T-helper 2 cell treated with Interferon-gamma antibody and Interleukin-4, amounts not matched to agents 5 μg/mL and 100 μg/mL, for 36 hours (primary cell): ENCODE results near the gene PROX1.

Source experiments
- DNase-seq: peaks from one replicate; pipeline ENCODE4 v3.0.0; 2021; ENCODE audit warnings: low spot score
- H3K27ac Mint-ChIP-seq: one replicate; pipeline ENCODE4 v1.8.0; 2021; ENCODE audit warnings: mild to moderate bottlenecking, mixed read lengths
- H3K27me3 Mint-ChIP-seq: one replicate; pipeline ENCODE4 v1.8.0; 2021; ENCODE audit warnings: low read depth, mixed read lengths
- H3K36me3 Mint-ChIP-seq: one replicate; pipeline ENCODE4 v1.8.0; 2021; ENCODE audit warnings: low read depth, mixed read lengths
- H3K4me1 Mint-ChIP-seq: one replicate; pipeline ENCODE4 v1.8.0; 2021; ENCODE audit warnings: low read depth, mixed read lengths
- H3K4me3 Mint-ChIP-seq: one replicate; pipeline ENCODE4 v1.8.0; 2022; ENCODE audit warnings: mild to moderate bottlenecking, moderate library complexity, mixed read lengths
- H3K9me3 Mint-ChIP-seq: one replicate; pipeline ENCODE4 v1.8.0; 2021; ENCODE audit warnings: mixed read lengths

PROX1 gene

GRCh38 chr1:214028649-214029406 is 41.1 kb downstream of the PROX1 start:
- H3K27ac Mint-ChIP-seq = no peak overlapping the region
- H3K36me3 Mint-ChIP-seq = no peaks in the 10 kb centered on the region
- no peaks in the 10 kb centered on the region for H3K9me3 Mint-ChIP-seq
- no peaks in the 10 kb centered on the region for H3K4me1 Mint-ChIP-seq
- peaks cover 16% of the 10 kb centered on the region for H3K27me3 Mint-ChIP-seq
- no peak for DNase-seq
- no peak overlapping the region for H3K4me3 Mint-ChIP-seq

- Mint-ChIP-seq H3K36me3 (no peaks in the 10 kb centered on the region), H3K27me3 (peaks cover 16% of the 10 kb centered on the region), H3K4me1 (no peaks in the 10 kb centered on the region), H3K27ac (no peak overlapping the region), H3K9me3 (no peaks in the 10 kb centered on the region), H3K4me3 (no peak overlapping the region)
- no peak for DNase-seq
Observed at GRCh38 chr1:214029796-214030195, 42.0 kb downstream of the PROX1 start.

GRCh38 chr1:214031267-214031650 is 43.5 kb downstream of the PROX1 start:
- peaks cover 16% of the 10 kb centered on the region for H3K27me3 Mint-ChIP-seq
- no peaks in the 10 kb centered on the region for H3K9me3 Mint-ChIP-seq
- DNase-seq = no peak
- H3K27ac Mint-ChIP-seq = no peak overlapping the region
- no peak overlapping the region for H3K4me3 Mint-ChIP-seq
- H3K4me1 Mint-ChIP-seq = no peaks in the 10 kb centered on the region
- no peaks in the 10 kb centered on the region for H3K36me3 Mint-ChIP-seq

GRCh38 chr1:214037468-214037867 is 49.7 kb downstream of the PROX1 start:
- no peaks in the 10 kb centered on the region for H3K4me1 Mint-ChIP-seq
- no peaks in the 10 kb centered on the region for H3K36me3 Mint-ChIP-seq
- DNase-seq = no peak
- no peak overlapping the region for H3K4me3 Mint-ChIP-seq
- no peaks in the 10 kb centered on the region for H3K9me3 Mint-ChIP-seq
- peaks cover 9% of the 10 kb centered on the region for H3K27me3 Mint-ChIP-seq
- no peak overlapping the region for H3K27ac Mint-ChIP-seq

- Mint-ChIP-seq H3K36me3 (no peaks in the 10 kb centered on the region), H3K27me3 (peaks cover 9% of the 10 kb centered on the region), H3K4me3 (no peak overlapping the region)
Observed at GRCh38 chr1:214039394-214040018, 51.7 kb downstream of the PROX1 start.

GRCh38 chr1:214043167-214043566 is 55.4 kb downstream of the PROX1 start:
- H3K27me3 Mint-ChIP-seq = peaks cover 1% of the 10 kb centered on the region
- H3K36me3 Mint-ChIP-seq = no peaks in the 10 kb centered on the region
- no peaks in the 10 kb centered on the region for H3K4me1 Mint-ChIP-seq
- H3K9me3 Mint-ChIP-seq = no peaks in the 10 kb centered on the region
- no peak for DNase-seq
- no peak overlapping the region for H3K4me3 Mint-ChIP-seq
- H3K27ac Mint-ChIP-seq = no peak overlapping the region

More at GRCh38 chr1:214039394-214040018, 51.7 kb downstream of the PROX1 start:
- H3K27ac Mint-ChIP-seq = no peak overlapping the region
- no peak for DNase-seq
- no peaks in the 10 kb centered on the region for H3K4me1 Mint-ChIP-seq
- no peaks in the 10 kb centered on the region for H3K9me3 Mint-ChIP-seq

GRCh38 chr1:214044438-214045214 is 56.9 kb downstream of the PROX1 start:
- H3K4me1 Mint-ChIP-seq = no peaks in the 10 kb centered on the region
- H3K36me3 Mint-ChIP-seq = no peaks in the 10 kb centered on the region
- peaks cover 1% of the 10 kb centered on the region for H3K27me3 Mint-ChIP-seq
- DNase-seq = no peak
- H3K27ac Mint-ChIP-seq = no peak overlapping the region
- no peaks in the 10 kb centered on the region for H3K9me3 Mint-ChIP-seq
- H3K4me3 Mint-ChIP-seq = no peak overlapping the region

GRCh38 chr1:214050513-214051401 is 63.0 kb downstream of the PROX1 start:
- no peak overlapping the region for H3K4me3 Mint-ChIP-seq
- no peaks in the 10 kb centered on the region for H3K4me1 Mint-ChIP-seq
- H3K27me3 Mint-ChIP-seq = no peaks in the 10 kb centered on the region
- H3K9me3 Mint-ChIP-seq = no peaks in the 10 kb centered on the region
- DNase-seq = no peak
- H3K27ac Mint-ChIP-seq = no peak overlapping the region
- no peaks in the 10 kb centered on the region for H3K36me3 Mint-ChIP-seq

GRCh38 chr1:214051786-214052185 is 64.0 kb downstream of the PROX1 start:
- no peaks in the 10 kb centered on the region for H3K4me1 Mint-ChIP-seq
- H3K4me3 Mint-ChIP-seq = no peak overlapping the region
- no peaks in the 10 kb centered on the region for H3K27me3 Mint-ChIP-seq
- H3K9me3 Mint-ChIP-seq = no peaks in the 10 kb centered on the region
- H3K36me3 Mint-ChIP-seq = no peaks in the 10 kb centered on the region
- DNase-seq = no peak
- no peak overlapping the region for H3K27ac Mint-ChIP-seq

- no peaks in the 10 kb centered on the region for H3K9me3 Mint-ChIP-seq
Observed at GRCh38 chr1:214058076-214058475, 70.3 kb downstream of the PROX1 start.

GRCh38 chr1:214066190-214066589 is 78.4 kb downstream of the PROX1 start:
- no peaks in the 10 kb centered on the region for H3K27me3 Mint-ChIP-seq
- no peak overlapping the region for H3K27ac Mint-ChIP-seq
- DNase-seq = no peak
- no peaks in the 10 kb centered on the region for H3K36me3 Mint-ChIP-seq
- no peaks in the 10 kb centered on the region for H3K9me3 Mint-ChIP-seq
- no peak overlapping the region for H3K4me3 Mint-ChIP-seq
- H3K4me1 Mint-ChIP-seq = no peaks in the 10 kb centered on the region

More at GRCh38 chr1:214058076-214058475, 70.3 kb downstream of the PROX1 start:
- Mint-ChIP-seq H3K27ac (no peak overlapping the region), H3K36me3 (no peaks in the 10 kb centered on the region), H3K4me1 (no peaks in the 10 kb centered on the region), H3K27me3 (no peaks in the 10 kb centered on the region), H3K4me3 (no peak overlapping the region)
- no peak for DNase-seq

GRCh38 chr1:214066936-214067335 is 79.2 kb downstream of the PROX1 start:
- H3K27ac Mint-ChIP-seq = no peak overlapping the region
- no peaks in the 10 kb centered on the region for H3K4me1 Mint-ChIP-seq
- DNase-seq = no peak
- no peaks in the 10 kb centered on the region for H3K36me3 Mint-ChIP-seq
- H3K9me3 Mint-ChIP-seq = no peaks in the 10 kb centered on the region
- no peak overlapping the region for H3K4me3 Mint-ChIP-seq
- no peaks in the 10 kb centered on the region for H3K27me3 Mint-ChIP-seq

- no peaks in the 10 kb centered on the region for H3K27me3 Mint-ChIP-seq
- no peak for DNase-seq
- no peaks in the 10 kb centered on the region for H3K36me3 Mint-ChIP-seq
- H3K4me1 Mint-ChIP-seq = no peaks in the 10 kb centered on the region
- H3K9me3 Mint-ChIP-seq = no peaks in the 10 kb centered on the region
- no peak overlapping the region for H3K4me3 Mint-ChIP-seq
- H3K27ac Mint-ChIP-seq = no peak overlapping the region
Observed at GRCh38 chr1:214067397-214067796, 79.6 kb downstream of the PROX1 start.
